ENCODE results near the gene GBE1. TPM values are rescaled to one million over a fixed set of nuclear protein-coding genes. Genes with fewer than 3 reads are reported as not detected.

Gene GBE1
- polyA plus RNA-seq, 1 of the 3 experiments (the other 2 are of a cell fraction), result 14.2 TPM

- Histone ChIP-seq H3K9ac (no peak overlapping the region), H3K79me2 (ENCODE audit: insufficient read depth) (peaks cover 15% of the 10 kb centered on the region; the same call in 1 of the 2 replicates), H3F3A (replicated peaks; ENCODE audit: insufficient read depth) (no peaks in the 10 kb centered on the region), H3K9me2 (no peaks in the 10 kb centered on the region), H3K4me2 (no peak overlapping the region), H3K27me3 (ENCODE audit: insufficient read depth) (no peaks in the 10 kb centered on the region), H3K4me3 (ENCODE audit: low read depth in 2 of 2, low read length in 1 of 2) (no peak overlapping the region), H3K9me3 (no peaks in the 10 kb centered on the region), H3K36me3 (replicated peaks in 1 of 2; ENCODE audit: control insufficient read depth in 1 of 2, insufficient read depth in 2 of 2, low read length in 1 of 2) (peaks cover 0 to 2% of the 10 kb centered on the region in 2 experiments), H2AFZ (ENCODE audit: low read depth) (no peak overlapping the region), H3K4me1 (ENCODE audit: control insufficient read depth in 1 of 2, insufficient read depth in 2 of 2, low read depth in 1 of 2, low read length in 1 of 2) (peaks cover 0 to 3% of the 10 kb centered on the region in 2 experiments; a peak in 1 of 4 replicates), H4K20me1 (ENCODE audit: insufficient read depth) (no peaks in the 10 kb centered on the region), H3K27ac (ENCODE audit: low read depth in 2 of 2, low read length in 1 of 2) (no peak overlapping the region)
- DNase-seq, result no peak
- no peak for TF ChIP-seq FOXJ3 (CRISPR knock-in tag; IDR thresholded peaks at IDR 0.05)
- no peak for TF ChIP-seq POLR2AphosphoS5 (IDR thresholded peaks at IDR 0.05; ENCODE audit: low read depth, low read length)
- TF ChIP-seq NFIC (IDR thresholded peaks at IDR 0.05; ENCODE audit: borderline replicate concordance), result no peak
- ChIA-PET POLR2A (no interaction called here), CTCF (interaction anchor here (0.6 to 1.0 kb wide), 2 partner anchors 168 to 393 kb away, joined by 3 read pairs; no protein-coding TSS in a partner anchor)
- WGBS (ENCODE audit: low lambda C conversion rate), result 93% methylated on average over 3 of the region's 3 CpGs
These were observed 103.0 kb downstream of the GBE1 start for GRCh38 chr3:81658322-81658997.

GRCh38 chr3:81651139-81651538, 110.3 kb downstream of the GBE1 start:
- Histone ChIP-seq H3K27me3 (ENCODE audit: insufficient read depth) (no peaks in the 10 kb centered on the region), H3K9me3 (no peaks in the 10 kb centered on the region), H3K4me1 (ENCODE audit: control insufficient read depth in 1 of 2, insufficient read depth in 2 of 2, low read depth in 1 of 2, low read length in 1 of 2) (no peaks in the 10 kb centered on the region), H3K9ac (no peak overlapping the region), H3F3A (replicated peaks; ENCODE audit: insufficient read depth) (no peaks in the 10 kb centered on the region), H2AFZ (ENCODE audit: low read depth) (no peak overlapping the region), H3K4me3 (ENCODE audit: low read depth in 2 of 2, low read length in 1 of 2) (no peak overlapping the region), H3K4me2 (no peak overlapping the region), H3K9me2 (no peaks in the 10 kb centered on the region), H4K20me1 (ENCODE audit: insufficient read depth) (no peaks in the 10 kb centered on the region), H3K79me2 (ENCODE audit: insufficient read depth) (0 out of 2 replicates have a peak, but pooled peaks cover 7% of the 10 kb centered on the region), H3K27ac (ENCODE audit: low read depth in 2 of 2, low read length in 1 of 2) (no peak overlapping the region), H3K36me3 (replicated peaks in 1 of 2; ENCODE audit: control insufficient read depth in 1 of 2, insufficient read depth in 2 of 2, low read length in 1 of 2) (peaks cover 0 to 12% of the 10 kb centered on the region in 2 experiments)
- ChIA-PET CTCF (interaction anchor here (0.6 to 1.4 kb wide), 4 partner anchors 15 to 474 kb away, joined by 3 read pairs; no protein-coding TSS in a partner anchor), POLR2A (no interaction called here)
- DNase-seq, result no peak
- no peak for TF ChIP-seq MEF2A (IDR thresholded peaks at IDR 0.05; ENCODE audit: borderline replicate concordance, low read depth)
- TF ChIP-seq PBX3 (IDR thresholded peaks at IDR 0.05), result no peak
- no peak for TF ChIP-seq MAX (IDR thresholded peaks at IDR 0.05; ENCODE audit: low read depth)
- TF ChIP-seq RCOR1 (IDR thresholded peaks at IDR 0.05; ENCODE audit: low read length), result no peak
- TF ChIP-seq NRF1 (IDR thresholded peaks at IDR 0.05; ENCODE audit: low read depth, low read length), result no peak
- no peak for TF ChIP-seq USF1 (IDR thresholded peaks at IDR 0.05; ENCODE audit: borderline replicate concordance, low read depth)
- no peak for TF ChIP-seq REST (IDR thresholded peaks at IDR 0.05; ENCODE audit: low read depth, low read length)
- no peak for TF ChIP-seq GABPA (IDR thresholded peaks at IDR 0.05; ENCODE audit: low read depth)
- TF ChIP-seq FOSL2 (IDR thresholded peaks at IDR 0.05; ENCODE audit: borderline replicate concordance, low read depth), result no peak
- no peak for TF ChIP-seq EZH2phosphoT487 (IDR thresholded peaks at IDR 0.05; ENCODE audit: borderline replicate concordance, low read depth)
- no peak for TF ChIP-seq FOXM1 (IDR thresholded peaks at IDR 0.05; ENCODE audit: low read depth)
- TF ChIP-seq USF2 (IDR thresholded peaks at IDR 0.05; ENCODE audit: borderline replicate concordance, low read depth, low read length), result no peak
- TF ChIP-seq CTCF (IDR thresholded peaks at IDR 0.05), result no peak
- TF ChIP-seq ELF1 (IDR thresholded peaks at IDR 0.05), result no peak
- WGBS (ENCODE audit: low lambda C conversion rate), result 95% methylated on average over 4 of the region's 4 CpGs
